ENCODE data around the gene ZNF575.

Gene ZNF575

DNA sequence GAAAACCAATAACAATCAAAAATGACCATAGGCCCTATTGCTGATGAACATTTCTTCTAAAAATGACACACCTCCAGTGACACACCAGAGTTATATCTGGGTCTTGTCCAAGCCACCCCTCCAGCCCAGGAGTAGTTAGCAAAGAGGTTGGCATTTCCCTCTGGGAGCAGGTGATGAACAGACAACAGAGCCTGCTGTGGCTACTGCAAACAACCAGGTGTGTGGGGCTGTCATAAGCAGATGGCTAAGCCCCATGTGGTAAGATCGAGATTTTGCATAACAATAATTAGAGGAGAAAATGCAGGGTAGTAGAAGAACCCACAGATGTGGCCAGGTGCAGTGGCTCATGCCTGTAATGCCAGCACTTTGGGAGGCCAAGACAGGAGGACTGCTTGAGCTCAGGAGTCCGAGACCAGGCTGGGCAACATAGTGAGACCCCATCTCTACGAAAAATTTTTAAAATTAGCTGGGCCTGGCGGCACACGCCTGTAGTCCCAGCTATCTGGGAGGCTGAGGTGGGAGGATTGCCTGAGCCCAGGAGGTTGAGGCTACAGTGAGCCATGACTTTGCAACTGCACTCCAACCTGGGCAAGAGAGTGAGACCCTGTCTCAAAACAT is 37.3 kb downstream of the ZNF575 start:
- TF ChIP-seq, protein P1, sequence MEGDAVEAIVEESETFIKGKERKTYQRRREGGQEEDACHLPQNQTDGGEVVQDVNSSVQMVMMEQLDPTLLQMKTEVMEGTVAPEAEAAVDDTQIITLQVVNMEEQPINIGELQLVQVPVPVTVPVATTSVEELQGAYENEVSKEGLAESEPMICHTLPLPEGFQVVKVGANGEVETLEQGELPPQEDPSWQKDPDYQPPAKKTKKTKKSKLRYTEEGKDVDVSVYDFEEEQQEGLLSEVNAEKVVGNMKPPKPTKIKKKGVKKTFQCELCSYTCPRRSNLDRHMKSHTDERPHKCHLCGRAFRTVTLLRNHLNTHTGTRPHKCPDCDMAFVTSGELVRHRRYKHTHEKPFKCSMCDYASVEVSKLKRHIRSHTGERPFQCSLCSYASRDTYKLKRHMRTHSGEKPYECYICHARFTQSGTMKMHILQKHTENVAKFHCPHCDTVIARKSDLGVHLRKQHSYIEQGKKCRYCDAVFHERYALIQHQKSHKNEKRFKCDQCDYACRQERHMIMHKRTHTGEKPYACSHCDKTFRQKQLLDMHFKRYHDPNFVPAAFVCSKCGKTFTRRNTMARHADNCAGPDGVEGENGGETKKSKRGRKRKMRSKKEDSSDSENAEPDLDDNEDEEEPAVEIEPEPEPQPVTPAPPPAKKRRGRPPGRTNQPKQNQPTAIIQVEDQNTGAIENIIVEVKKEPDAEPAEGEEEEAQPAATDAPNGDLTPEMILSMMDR (conservative IDR thresholded peaks at IDR 0.05) = no peak
- TF ChIP-seq ZFX (IDR thresholded peaks at IDR 0.05) = no peak
- H3K27ac ChIP-seq = no peak overlapping the region

DNA sequence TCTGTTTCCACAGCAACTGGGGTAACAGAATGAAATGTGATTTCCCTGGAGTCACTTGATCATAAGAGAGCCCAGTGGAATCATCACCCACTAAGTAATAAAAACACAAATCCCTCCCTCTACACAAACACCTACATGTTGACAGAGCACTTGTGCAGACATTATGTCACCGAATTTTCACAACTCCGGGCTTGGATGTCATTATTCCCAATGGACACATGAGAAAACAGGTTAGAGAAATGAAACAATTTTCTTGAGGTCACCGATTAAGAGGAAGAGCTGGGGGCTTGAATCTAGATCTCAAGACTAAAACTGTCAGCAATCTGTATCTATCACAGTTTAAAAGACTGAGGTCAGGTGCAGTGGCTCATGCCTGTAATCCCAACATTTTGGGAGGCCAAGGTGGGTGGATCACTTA is 39.2 kb downstream of the ZNF575 start:
- no peak overlapping the region for H3K27ac ChIP-seq

DNA sequence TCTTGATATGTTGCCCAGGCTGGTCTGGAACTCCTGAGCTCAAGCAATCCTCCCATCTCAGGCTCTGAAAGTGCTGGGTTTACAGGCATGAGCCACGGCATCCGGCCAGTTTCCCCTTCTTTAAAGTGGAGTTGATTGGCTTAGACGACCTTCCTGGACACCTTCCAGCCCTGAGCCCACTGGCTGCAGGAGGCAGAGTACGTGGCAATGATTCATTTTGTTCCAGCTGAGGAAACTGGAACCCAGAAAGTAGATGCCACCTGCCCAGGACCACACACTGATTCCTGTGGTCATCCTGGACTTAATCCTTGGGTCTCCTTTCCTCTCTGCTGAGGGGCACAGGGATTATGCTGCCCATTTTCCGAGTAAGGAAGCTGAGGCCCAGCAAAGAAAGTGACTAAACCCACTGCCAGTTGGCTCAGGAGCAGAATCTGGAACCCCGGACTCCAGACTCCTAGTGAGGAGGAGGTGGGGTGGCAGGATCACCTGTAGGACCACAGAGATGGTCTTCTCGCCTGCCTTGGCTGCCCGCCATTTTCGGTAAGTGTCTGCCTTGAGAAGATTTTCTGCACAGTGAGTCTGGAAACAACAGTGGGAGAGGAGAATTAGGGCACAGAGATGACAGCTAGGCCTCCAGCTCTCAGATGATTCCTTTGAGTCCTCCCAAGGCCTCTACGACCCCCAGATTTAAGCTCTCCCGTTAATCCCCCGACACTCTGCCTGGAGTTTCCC is 41.6 kb downstream of the ZNF575 start:
- H3K27ac ChIP-seq = peak overlapping the region; percentile 85
- TF ChIP-seq, protein P1 (conservative IDR thresholded peaks at IDR 0.05) = no peak
- TF ChIP-seq ZFX (IDR thresholded peaks at IDR 0.05) = no peak

More for the DNA sequence above, 39.2 kb downstream of the ZNF575 start:
- TF ChIP-seq ZFX (IDR thresholded peaks at IDR 0.05) = no peak
- TF ChIP-seq, protein P1 (conservative IDR thresholded peaks at IDR 0.05) = no peak

DNA sequence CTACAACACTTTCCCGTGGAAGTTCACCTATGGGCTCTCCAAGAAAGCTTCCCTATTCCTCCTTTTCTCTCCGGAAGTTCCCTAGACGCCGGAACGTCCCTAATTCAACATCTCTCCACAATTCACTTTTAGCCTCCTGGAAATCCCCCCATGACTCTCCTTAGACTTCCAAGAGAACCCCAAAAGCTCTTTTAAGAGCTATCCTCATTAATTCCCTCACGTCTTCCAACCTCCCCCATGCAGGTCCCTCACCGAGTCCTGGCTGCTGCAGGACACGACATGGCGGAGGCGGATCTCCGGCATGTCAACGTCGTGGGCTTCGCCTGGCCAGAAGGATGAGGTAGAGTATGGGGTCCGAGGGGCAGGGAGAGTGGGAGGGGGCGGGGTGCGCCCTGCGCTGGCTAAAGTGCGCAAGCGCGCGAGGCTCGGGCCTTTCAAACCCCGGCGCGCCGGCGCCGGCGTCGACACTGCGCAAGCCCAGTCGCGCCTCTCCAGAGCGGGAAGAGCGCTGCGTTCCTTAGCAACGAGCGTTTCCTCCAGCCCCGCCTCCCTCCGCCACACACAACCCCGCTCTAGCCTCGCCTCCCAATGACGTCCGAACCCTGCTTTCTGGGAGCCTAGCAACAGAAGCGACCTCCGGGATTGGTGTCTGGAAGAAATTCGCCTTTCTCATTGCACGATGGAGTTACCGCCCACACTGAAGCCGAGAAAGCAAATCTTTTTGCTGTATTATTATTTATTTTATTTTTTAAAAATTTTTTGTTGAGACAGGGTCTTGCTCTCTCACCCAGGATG is 42.4 kb downstream of the ZNF575 start, which contains the start of the genes PINLYP and XRCC1:
PINLYP (plus strand) TSS at position 646 of the 795 bp plus-strand sequence. CDS start 1,391 bp downstream, outside the sequence.
XRCC1 (minus strand) TSS at position 372 of the 795 bp plus-strand sequence; CDS start at position 303, 69 bp downstream.
- no peak for TF ChIP-seq ZFX (IDR thresholded peaks at IDR 0.05)
- TF ChIP-seq, protein P1 (conservative IDR thresholded peaks at IDR 0.05) = no peak

DNA sequence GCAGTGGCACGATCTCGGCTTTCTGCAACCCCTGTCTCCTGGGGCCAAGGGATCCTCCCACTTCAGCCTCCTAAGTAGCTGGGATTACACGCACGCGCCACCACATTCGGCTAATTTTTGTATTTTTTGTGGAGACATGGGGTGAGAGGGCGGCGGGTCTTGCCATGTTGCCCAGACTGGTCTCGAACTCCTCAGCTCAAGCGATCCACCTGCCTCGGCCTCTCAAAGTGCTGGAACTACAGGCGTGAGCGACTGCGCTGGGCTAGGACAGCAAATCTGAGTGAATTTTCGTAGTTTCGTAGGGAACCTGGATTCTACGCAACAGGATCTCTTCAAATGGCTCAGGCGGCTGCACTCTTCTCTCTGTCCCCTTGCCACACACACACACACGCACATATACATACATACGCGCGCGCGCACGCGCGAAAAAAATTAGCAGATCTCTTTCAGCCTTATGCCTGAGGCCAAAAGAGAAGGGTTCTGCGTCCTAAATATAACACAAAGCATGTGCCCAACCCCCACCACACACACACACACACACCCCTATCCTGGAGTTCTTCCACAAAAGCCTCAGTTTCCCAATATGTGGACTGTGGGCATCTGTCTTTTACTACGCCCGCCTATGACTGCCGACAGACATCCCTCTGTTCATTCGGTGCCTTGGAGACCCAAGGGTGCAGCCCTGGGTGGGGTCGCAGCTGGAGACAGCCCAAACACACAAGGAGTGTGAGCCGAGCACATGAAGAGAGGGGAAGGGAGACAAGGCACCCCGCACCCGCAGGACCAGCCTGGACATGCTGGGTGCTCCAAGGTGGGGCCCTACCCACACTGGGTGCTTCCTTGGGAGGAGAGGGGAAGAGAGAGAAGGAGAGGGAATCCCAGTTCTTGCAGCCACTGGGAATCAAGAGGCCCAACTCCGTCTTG is 43.2 kb downstream of the ZNF575 start:
- peak overlapping the region; percentile 85 for H3K27ac ChIP-seq
- TF ChIP-seq, protein P1 (conservative IDR thresholded peaks at IDR 0.05) = no peak
- TF ChIP-seq ZFX (IDR thresholded peaks at IDR 0.05) = no peak

More for the DNA sequence above, 42.4 kb downstream of the ZNF575 start, which contains the start of the genes PINLYP and XRCC1:
- peak within 1 kb of the TSS; percentile 85 for H3K27ac ChIP-seq

DNA sequence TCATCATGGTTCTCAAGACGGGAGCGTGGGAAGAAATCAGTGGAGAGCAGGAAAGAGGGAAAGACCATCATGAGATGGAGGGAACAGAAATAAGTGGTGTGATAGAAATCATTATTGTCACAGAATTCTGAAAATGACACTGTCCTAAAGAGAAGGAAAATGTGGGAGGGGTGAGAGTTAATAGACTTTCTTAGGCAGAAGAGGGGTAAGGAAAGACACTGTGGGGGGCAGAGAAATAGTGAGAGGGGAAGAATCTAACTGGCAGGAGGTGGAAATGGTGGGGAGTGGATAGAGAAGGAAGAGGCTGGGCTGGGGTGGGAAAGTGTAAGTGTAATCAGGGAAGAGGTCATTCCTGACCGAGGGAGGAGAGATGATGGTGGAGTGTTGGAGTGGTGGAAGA is 45.8 kb downstream of the ZNF575 start:
- TF ChIP-seq, protein P1 (conservative IDR thresholded peaks at IDR 0.05) = no peak

More for the DNA sequence above, 45.8 kb downstream of the ZNF575 start:
- H3K27ac ChIP-seq = no peak overlapping the region

All from C4-2B (cell line).